ENCODE results near the gene PRKN.

DNA sequence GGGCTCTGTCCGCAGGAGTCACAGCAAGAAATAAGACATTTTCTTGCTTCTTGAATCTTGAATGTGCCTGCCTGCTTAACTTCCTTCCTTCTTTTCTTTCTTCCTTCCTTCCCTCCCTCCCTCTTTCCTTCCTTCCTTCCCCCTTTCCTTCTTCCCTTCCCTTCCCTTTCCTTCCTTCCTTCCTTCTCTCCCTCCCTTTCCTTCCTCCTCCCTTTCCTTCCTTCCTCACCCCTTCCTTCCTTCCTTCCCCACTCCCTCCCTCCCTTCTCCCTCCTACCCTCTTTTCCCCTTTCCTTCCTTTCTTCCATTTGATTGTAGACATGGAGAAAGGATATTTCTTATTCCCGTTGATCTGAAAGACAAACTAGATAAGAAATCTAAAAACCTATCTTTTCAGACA, 1016.9 kb downstream of the PRKN start:
- TF ChIP-seq, protein P1, sequence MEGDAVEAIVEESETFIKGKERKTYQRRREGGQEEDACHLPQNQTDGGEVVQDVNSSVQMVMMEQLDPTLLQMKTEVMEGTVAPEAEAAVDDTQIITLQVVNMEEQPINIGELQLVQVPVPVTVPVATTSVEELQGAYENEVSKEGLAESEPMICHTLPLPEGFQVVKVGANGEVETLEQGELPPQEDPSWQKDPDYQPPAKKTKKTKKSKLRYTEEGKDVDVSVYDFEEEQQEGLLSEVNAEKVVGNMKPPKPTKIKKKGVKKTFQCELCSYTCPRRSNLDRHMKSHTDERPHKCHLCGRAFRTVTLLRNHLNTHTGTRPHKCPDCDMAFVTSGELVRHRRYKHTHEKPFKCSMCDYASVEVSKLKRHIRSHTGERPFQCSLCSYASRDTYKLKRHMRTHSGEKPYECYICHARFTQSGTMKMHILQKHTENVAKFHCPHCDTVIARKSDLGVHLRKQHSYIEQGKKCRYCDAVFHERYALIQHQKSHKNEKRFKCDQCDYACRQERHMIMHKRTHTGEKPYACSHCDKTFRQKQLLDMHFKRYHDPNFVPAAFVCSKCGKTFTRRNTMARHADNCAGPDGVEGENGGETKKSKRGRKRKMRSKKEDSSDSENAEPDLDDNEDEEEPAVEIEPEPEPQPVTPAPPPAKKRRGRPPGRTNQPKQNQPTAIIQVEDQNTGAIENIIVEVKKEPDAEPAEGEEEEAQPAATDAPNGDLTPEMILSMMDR (IDR thresholded peaks at IDR 0.05; ENCODE audit: low read depth, low read length): no peak
- no peak for TF ChIP-seq POLR2A (IDR thresholded peaks at IDR 0.05; ENCODE audit: extremely low read depth, insufficient read length)
- TF ChIP-seq, protein P2, sequence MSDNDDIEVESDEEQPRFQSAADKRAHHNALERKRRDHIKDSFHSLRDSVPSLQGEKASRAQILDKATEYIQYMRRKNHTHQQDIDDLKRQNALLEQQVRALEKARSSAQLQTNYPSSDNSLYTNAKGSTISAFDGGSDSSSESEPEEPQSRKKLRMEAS (IDR thresholded peaks at IDR 0.05; ENCODE audit: low read depth, low read length): no peak
